Ovary (tissue), 9 donors: Measurements from ENCODE around the gene ATF6. TPM values are rescaled to one million over a fixed set of nuclear protein-coding genes. Genes with fewer than 3 reads are reported as not detected.

ENCODE experiments used
- DNase-seq, 5 donors: peaks; one replicate each; pipeline ENCODE4 v3.0.0-alpha.2; 2019 to 2020
- H3K27ac ChIP-seq, 2 donors: fragments of 200-600 bp; one replicate each; pipeline versions ENCODE4 v1.5.1 to v1.8.0; 2019 to 2022
- H3K27me3 ChIP-seq: fragments of 200-600 bp; one replicate; pipeline ENCODE4 v1.8.0; 2022
- H3K36me3 ChIP-seq: fragments of 200-600 bp; sonication (generic); one replicate; pipeline ENCODE4 v1.5.1; 2019
- H3K4me1 ChIP-seq: one replicate; pipeline ENCODE4 v1.8.1; 2013; ENCODE audit warnings: mild to moderate bottlenecking, moderate library complexity; ENCODE audit not compliant: insufficient read depth
- H3K4me3 ChIP-seq: fragments of 200-600 bp; sonication (generic); one replicate; pipeline ENCODE4 v1.5.1; 2017
- H3K9me3 ChIP-seq, 2 donors: fragments of 200-600 bp in 1 of 2; sonication (generic) in 1 of 2; one replicate each; pipeline versions ENCODE4 v1.5.1 to v1.8.1; 2013 to 2019; ENCODE audit warnings: mild to moderate bottlenecking in 1 of 2, moderate library complexity in 1 of 2
- CTCF ChIP-seq, 3 donors: fragments of 450-650 bp in 2 of 3; fragments of 200-600 bp in 1 of 3; IDR thresholded peaks; one replicate each; pipeline versions ENCODE4 v1.5.1 to v1.8.0; 2016 to 2022; ENCODE audit warnings: antibody characterized with exemption in 3 of 3, mild to moderate bottlenecking in 1 of 3
- EP300 ChIP-seq: sonication (generic); formaldehyde crosslinking; IDR thresholded peaks from one replicate; pipeline ENCODE4 v1.6.1; 2017; ENCODE audit warnings: antibody characterized with exemption
- POLR2A ChIP-seq: fragments of 450-650 bp; IDR thresholded peaks from one replicate; pipeline ENCODE4 v1.6.1; 2017; ENCODE audit warnings: antibody characterized with exemption, mild to moderate bottlenecking, moderate library complexity
- whole genome bisulfite sequencing, 3 donors: extraction: QIAGEN DNeasy Blood & Tissue Kit in 1 of 3; methylation state at CpG; one replicate each; pipeline versions ENCODE4 v1.1.5 to v1.1.7; 2013 to 2017; 5-methylcytosine and 5-hydroxymethylcytosine counted together
- intact Hi-C, 4 donors: fragments of 100-400 bp; cut with DNase I; formaldehyde crosslinking; loops; one replicate each; pipeline versions ENCODE4 v1.11.0 to v1.15.1; 2022 to 2023
- polyA plus RNA-seq, 2 donors: library from polyadenylated mRNA; stranded (reverse); fragments of 200-250 nt in 1 of 2; fragments of 350-450 nt in 1 of 2; fragmentation: Illumina TruSeq in 1 of 2; extraction: RNeasy Lipid Tissue Mini Kit (QIAGEN cat#74804) in 1 of 2; gene quantifications; one replicate each; pipeline ENCODE4 v1.2.3, GENCODE V29; 2013 to 2014
- total RNA-seq, 7 donors: library from RNA; depleted of rRNA in 2 of 7; stranded (reverse); fragments of >200 nt in 2 of 7; fragmentation: NEBNext Ultra II Directional in 3 of 7; extraction: Animal tissue kit (Norgen Biotek cat#: 25700) in 3 of 7; gene quantifications; one replicate each; pipeline versions ENCODE4 v1.1.0 to v1.2.4, GENCODE V29; 2016 to 2023
- donor health status: DM: no; HTN: no; CAD: no; lungs with moderate emphysema.
- donor health status: DM: no; HTN: no; CAD: no.
- donor health status: Bipolar disorder and iron deficiency.
- donor health status: DM: yes; HTN: yes; CAD: no.
- donor health status: DM: no; HTN: no; CAD: no.
- donor health status: DM: yes; HTN: yes; CAD: no.

Gene ATF6
- total and polyA plus RNA-seq, 9 donors: 7.9 to 31.3 (median 23.4) TPM

GRCh38 chr1:161727256-161727924 is 38.7 kb upstream of the ATF6 start:
- peak; percentile 32 for TF ChIP-seq POLR2A
- no peak for TF ChIP-seq EP300
- 1 to 6% (median 2%) methylated on average over 22 to 38 of the region's 38 CpGs for WGBS, 3 donors
- H3K36me3 ChIP-seq: no peaks in the 10 kb centered on the region
- H3K27me3 ChIP-seq: no peaks in the 10 kb centered on the region
- H3K9me3 ChIP-seq: no peaks in the 10 kb centered on the region
- no peak for DNase-seq
- peaks cover 3% of the 10 kb centered on the region for H3K4me1 ChIP-seq
- H3K27ac ChIP-seq: peak overlapping the region; percentile 65 to 97
- intact Hi-C loops: no loop called here
- peak overlapping the region; percentile 74 for H3K4me3 ChIP-seq

GRCh38 chr1:161728376-161729226 is 37.5 kb upstream of the ATF6 start:
- 80 to 89% (median 82%) methylated on average over 5 to 7 of the region's 7 CpGs for WGBS, 3 donors
- Histone ChIP-seq H3K27me3 (no peaks in the 10 kb centered on the region), H3K27ac (no peak overlapping the region), H3K4me1 (peaks cover 3% of the 10 kb centered on the region), H3K36me3 (no peaks in the 10 kb centered on the region), H3K4me3 (no peak overlapping the region), H3K9me3 (no peaks in the 10 kb centered on the region)
- no peak for DNase-seq
- intact Hi-C loops: no loop called here
- TF ChIP-seq POLR2A (no peak), EP300 (no peak), CTCF (IDR thresholded peaks at IDR 0.05) (no peak)

GRCh38 chr1:161730050-161730564 is 36.0 kb upstream of the ATF6 start:
- Histone ChIP-seq H3K27ac (no peak overlapping the region), H3K27me3 (no peaks in the 10 kb centered on the region), H3K9me3 (no peaks in the 10 kb centered on the region), H3K36me3 (no peaks in the 10 kb centered on the region), H3K4me3 (no peak overlapping the region), H3K4me1 (peaks cover 3% of the 10 kb centered on the region)
- TF ChIP-seq CTCF (IDR thresholded peaks at IDR 0.05): no peak
- TF ChIP-seq POLR2A: no peak
- TF ChIP-seq EP300: no peak
- 69 to 92% (median 76%) methylated on average over 6 of the region's 6 CpGs for WGBS, 3 donors
- intact Hi-C loops: no loop called here
- DNase-seq: no peak

- H3K27me3 ChIP-seq: no peaks in the 10 kb centered on the region
- WGBS, 3 donors: 70 to 71% (median 71%) methylated on average over 6 of the region's 6 CpGs
- no peaks in the 10 kb centered on the region for H3K9me3 ChIP-seq
- DNase-seq: no peak
- H3K4me3 ChIP-seq: no peak overlapping the region
- no peaks in the 10 kb centered on the region for H3K36me3 ChIP-seq
- intact Hi-C loops: no loop called here
- no peak overlapping the region for H3K27ac ChIP-seq
- no peak for TF ChIP-seq EP300
- TF ChIP-seq POLR2A: no peak
- no peak for TF ChIP-seq CTCF (IDR thresholded peaks at IDR 0.05)
- no peaks in the 10 kb centered on the region for H3K4me1 ChIP-seq
These were observed 34.9 kb upstream of the ATF6 start for GRCh38 chr1:161731241-161731640.
